Jurkat, Clone E6-1 (cell line): Measurements from ENCODE around the gene SMS.

ENCODE experiments used
- DNase-seq: peaks from one replicate; pipeline ENCODE4 v3.0.0-alpha.2; 2011; ENCODE audit warnings: low read depth, low spot score
- H3K4me3 ChIP-seq: 2 replicates; pipeline ENCODE4 v1.5.1; 2011; ENCODE audit warnings: mild to moderate bottlenecking, low read length, control low read depth, moderate library complexity

The SMS gene

GRCh38 chrX:21972721-21973120 lies 32.2 kb downstream of the SMS start:
- no peak for DNase-seq
- no peak overlapping the region for H3K4me3 ChIP-seq

- DNase-seq: no peak
Measured at GRCh38 chrX:21973321-21974010, 33.0 kb downstream of the SMS start.

GRCh38 chrX:21974011-21974385 lies 33.5 kb downstream of the SMS start:
- DNase-seq: peak; percentile 40
- no peak overlapping the region for H3K4me3 ChIP-seq

More at GRCh38 chrX:21973321-21974010, 33.0 kb downstream of the SMS start:
- no peak overlapping the region for H3K4me3 ChIP-seq

GRCh38 chrX:21975242-21975641 lies 34.7 kb downstream of the SMS start:
- DNase-seq: no peak

GRCh38 chrX:21975812-21976211 lies 35.3 kb downstream of the SMS start:
- no peak overlapping the region for H3K4me3 ChIP-seq
- no peak for DNase-seq

More at GRCh38 chrX:21975242-21975641, 34.7 kb downstream of the SMS start:
- H3K4me3 ChIP-seq: no peak overlapping the region

GRCh38 chrX:21978346-21978745 lies 37.8 kb downstream of the SMS start:
- H3K4me3 ChIP-seq: no peak overlapping the region
- no peak for DNase-seq

- no peak for DNase-seq
- no peak overlapping the region for H3K4me3 ChIP-seq
Measured at GRCh38 chrX:21982311-21982710, 41.8 kb downstream of the SMS start.

- peak; percentile 67 for DNase-seq
Measured at GRCh38 chrX:21985332-21985777, 44.8 kb downstream of the SMS start.

GRCh38 chrX:21986596-21986995 lies 46.1 kb downstream of the SMS start:
- DNase-seq: no peak
- H3K4me3 ChIP-seq: no peak overlapping the region

More at GRCh38 chrX:21985332-21985777, 44.8 kb downstream of the SMS start:
- no peak overlapping the region for H3K4me3 ChIP-seq

GRCh38 chrX:21989384-21989783 lies 48.9 kb downstream of the SMS start:
- no peak for DNase-seq
- no peak overlapping the region for H3K4me3 ChIP-seq

GRCh38 chrX:21990832-21991231 lies 50.3 kb downstream of the SMS start:
- H3K4me3 ChIP-seq: no peak overlapping the region
- no peak for DNase-seq

- H3K4me3 ChIP-seq: no peak overlapping the region
- no peak for DNase-seq
Measured at GRCh38 chrX:21991504-21991903, 51.0 kb downstream of the SMS start.

- no peak overlapping the region for H3K4me3 ChIP-seq
- no peak for DNase-seq
Measured at GRCh38 chrX:21993265-21993664, 52.8 kb downstream of the SMS start.

- DNase-seq: peak; percentile 5
- no peak overlapping the region for H3K4me3 ChIP-seq
Measured at GRCh38 chrX:21996872-21997455, 56.5 kb downstream of the SMS start.

GRCh38 chrX:21998037-21998436 lies 57.5 kb downstream of the SMS start:
- H3K4me3 ChIP-seq: no peak overlapping the region
- no peak for DNase-seq

- H3K4me3 ChIP-seq: no peak overlapping the region
- no peak for DNase-seq
Measured at GRCh38 chrX:22004866-22005265, 64.4 kb downstream of the SMS start.

- no peak overlapping the region for H3K4me3 ChIP-seq
- DNase-seq: no peak
Measured at GRCh38 chrX:22012051-22012450, 71.5 kb downstream of the SMS start.

- no peak for DNase-seq
- no peak overlapping the region for H3K4me3 ChIP-seq
Measured at GRCh38 chrX:22012931-22013330, 72.4 kb downstream of the SMS start.

- DNase-seq: no peak
- H3K4me3 ChIP-seq: no peak overlapping the region
Measured at GRCh38 chrX:22015139-22015750, 74.7 kb downstream of the SMS start.

GRCh38 chrX:22021751-22022324 lies 81.3 kb downstream of the SMS start:
- H3K4me3 ChIP-seq: no peak overlapping the region
- DNase-seq: no peak
